Progenitor cell of endocrine pancreas (in vitro differentiated cells): Measurements from ENCODE around the gene USF1. TPM values are rescaled to one million over a fixed set of nuclear protein-coding genes. Genes with fewer than 3 reads are reported as not detected.
"Not testable (repeated sequence)": the region's sequence is repeated elsewhere in the genome, so short reads cannot be mapped to it uniquely, and the experiment has no call there.

Experiments used
- DNase-seq: peaks from one replicate; pipeline ENCODE4 v3.0.0; 2021; ENCODE audit warnings: low spot score; ENCODE audit not compliant: unreplicated experiment
- H3K27ac Mint-ChIP-seq: 2 replicates; pipeline ENCODE4 v1.8.0; 2021; ENCODE audit warnings: mild to moderate bottlenecking, moderate library complexity, mixed read lengths
- H3K27me3 Mint-ChIP-seq: 2 replicates; pipeline ENCODE4 v1.8.0; 2021; ENCODE audit warnings: mixed read lengths
- H3K36me3 Mint-ChIP-seq: 2 replicates; pipeline ENCODE4 v1.8.0; 2022; ENCODE audit warnings: mixed read lengths; ENCODE audit not compliant: insufficient read depth
- H3K4me1 Mint-ChIP-seq: 2 replicates; pipeline ENCODE4 v1.8.0; 2021; ENCODE audit warnings: low read depth, mixed read lengths
- H3K4me3 Mint-ChIP-seq: 2 replicates; pipeline ENCODE4 v1.8.0; 2021; ENCODE audit warnings: low read depth, mild to moderate bottlenecking, moderate library complexity, mixed read lengths
- H3K9me3 Mint-ChIP-seq: 2 replicates; pipeline ENCODE4 v1.8.0; 2021; ENCODE audit warnings: low read depth, mixed read lengths
- total RNA-seq: library from RNA; stranded (reverse); gene quantifications from 2 replicates; pipeline ENCODE4 v1.2.1, GENCODE V29; 2021
- TF ChIP-seq, protein P1 (sequence below): fragments of 200-600 bp; sonication (generic); IDR thresholded peaks from one replicate; pipeline ENCODE4 v1.5.0; 2021; ENCODE audit warnings: antibody characterized with exemption, mild to moderate bottlenecking; ENCODE audit not compliant: unreplicated experiment

The USF1 gene
- total RNA-seq, 1 donor from 2014 or later, result 88.7 TPM

- peaks cover 2% of the 10 kb centered on the region for H3K36me3 Mint-ChIP-seq
- TF ChIP-seq, protein P1, sequence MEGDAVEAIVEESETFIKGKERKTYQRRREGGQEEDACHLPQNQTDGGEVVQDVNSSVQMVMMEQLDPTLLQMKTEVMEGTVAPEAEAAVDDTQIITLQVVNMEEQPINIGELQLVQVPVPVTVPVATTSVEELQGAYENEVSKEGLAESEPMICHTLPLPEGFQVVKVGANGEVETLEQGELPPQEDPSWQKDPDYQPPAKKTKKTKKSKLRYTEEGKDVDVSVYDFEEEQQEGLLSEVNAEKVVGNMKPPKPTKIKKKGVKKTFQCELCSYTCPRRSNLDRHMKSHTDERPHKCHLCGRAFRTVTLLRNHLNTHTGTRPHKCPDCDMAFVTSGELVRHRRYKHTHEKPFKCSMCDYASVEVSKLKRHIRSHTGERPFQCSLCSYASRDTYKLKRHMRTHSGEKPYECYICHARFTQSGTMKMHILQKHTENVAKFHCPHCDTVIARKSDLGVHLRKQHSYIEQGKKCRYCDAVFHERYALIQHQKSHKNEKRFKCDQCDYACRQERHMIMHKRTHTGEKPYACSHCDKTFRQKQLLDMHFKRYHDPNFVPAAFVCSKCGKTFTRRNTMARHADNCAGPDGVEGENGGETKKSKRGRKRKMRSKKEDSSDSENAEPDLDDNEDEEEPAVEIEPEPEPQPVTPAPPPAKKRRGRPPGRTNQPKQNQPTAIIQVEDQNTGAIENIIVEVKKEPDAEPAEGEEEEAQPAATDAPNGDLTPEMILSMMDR, result no peak
- peaks cover 51% of the 10 kb centered on the region for H3K4me1 Mint-ChIP-seq
These were observed 27.8 kb downstream of the USF1 start for GRCh38 chr1:161017756-161018630.

GRCh38 chr1:161017181-161017580, 28.6 kb downstream of the USF1 start:
- H3K4me1 Mint-ChIP-seq, result peaks cover 49% of the 10 kb centered on the region

More at GRCh38 chr1:161017756-161018630, 27.8 kb downstream of the USF1 start:
- no peak for DNase-seq
- Mint-ChIP-seq H3K27me3 (no peaks in the 10 kb centered on the region), H3K9me3 (no peaks in the 10 kb centered on the region), H3K27ac (peak overlapping the region; percentile 88), H3K4me3 (peak overlapping the region; percentile 50)

DNA sequence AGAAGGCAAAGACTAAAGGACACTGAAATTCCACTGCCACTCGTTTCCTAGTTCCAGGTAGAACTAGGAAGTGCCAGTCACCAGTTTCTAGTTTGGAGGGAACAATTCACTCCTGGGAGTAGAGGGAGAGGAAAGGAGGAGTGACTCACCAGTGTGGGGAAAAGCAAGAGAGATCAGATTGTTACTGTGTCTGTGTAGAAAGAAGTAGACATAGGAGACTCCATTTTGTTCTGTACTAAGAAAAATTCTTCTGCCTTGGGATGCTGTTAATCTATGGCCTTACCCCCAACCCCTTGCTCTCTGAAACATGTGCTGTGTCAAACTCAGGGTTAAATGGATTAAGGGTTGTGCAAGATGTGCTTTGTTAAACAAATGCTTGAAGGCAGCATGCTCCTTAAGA, 29.1 kb downstream of the USF1 start:
- Mint-ChIP-seq H3K27ac (peak overlapping the region; percentile 61), H3K4me1 (peaks cover 48% of the 10 kb centered on the region)
- not testable (repeated sequence) for DNase-seq, H3K4me3 Mint-ChIP-seq, H3K9me3 Mint-ChIP-seq, H3K27me3 Mint-ChIP-seq, H3K36me3 Mint-ChIP-seq

More at GRCh38 chr1:161017181-161017580, 28.6 kb downstream of the USF1 start:
- H3K4me3 Mint-ChIP-seq, result peak overlapping the region; percentile 50
- not testable (repeated sequence) for H3K27me3 Mint-ChIP-seq, H3K9me3 Mint-ChIP-seq, H3K36me3 Mint-ChIP-seq, DNase-seq
- H3K27ac Mint-ChIP-seq, result peak overlapping the region; percentile 88

- Mint-ChIP-seq H3K9me3 (no peaks in the 10 kb centered on the region), H3K27me3 (no peaks in the 10 kb centered on the region), H3K36me3 (peaks cover 2% of the 10 kb centered on the region), H3K27ac (peak overlapping the region; percentile 88), H3K4me1 (peaks cover 38% of the 10 kb centered on the region), H3K4me3 (no peak overlapping the region)
- DNase-seq, result no peak
- TF ChIP-seq, protein P1, result no peak
These were observed 32.1 kb downstream of the USF1 start for GRCh38 chr1:161013488-161014230.

DNA sequence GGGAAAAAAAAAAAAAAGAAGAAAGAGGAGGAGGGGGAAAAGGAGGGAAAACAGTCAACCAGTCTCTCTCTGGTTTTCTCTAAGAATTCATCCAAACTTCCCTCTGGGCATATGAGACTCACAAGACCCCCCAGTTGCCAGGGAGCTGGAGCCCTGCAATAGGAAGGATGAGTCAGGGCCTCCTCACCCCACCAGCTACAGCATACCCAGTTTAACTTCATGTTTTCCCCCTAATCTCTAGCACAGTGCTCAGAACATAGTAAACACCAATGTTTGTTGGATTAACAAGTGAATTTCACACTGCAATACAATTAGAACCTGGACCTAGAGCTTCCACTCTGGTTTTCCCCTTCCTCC, 32.7 kb downstream of the USF1 start:
- peak overlapping the region; percentile 88 for H3K27ac Mint-ChIP-seq
- H3K36me3 Mint-ChIP-seq, result peaks cover 2% of the 10 kb centered on the region
- H3K4me1 Mint-ChIP-seq, result peaks cover 34% of the 10 kb centered on the region
- no peaks in the 10 kb centered on the region for H3K9me3 Mint-ChIP-seq
- H3K4me3 Mint-ChIP-seq, result no peak overlapping the region
- TF ChIP-seq, protein P1, result no peak
- no peak for DNase-seq
- H3K27me3 Mint-ChIP-seq, result no peaks in the 10 kb centered on the region

DNA sequence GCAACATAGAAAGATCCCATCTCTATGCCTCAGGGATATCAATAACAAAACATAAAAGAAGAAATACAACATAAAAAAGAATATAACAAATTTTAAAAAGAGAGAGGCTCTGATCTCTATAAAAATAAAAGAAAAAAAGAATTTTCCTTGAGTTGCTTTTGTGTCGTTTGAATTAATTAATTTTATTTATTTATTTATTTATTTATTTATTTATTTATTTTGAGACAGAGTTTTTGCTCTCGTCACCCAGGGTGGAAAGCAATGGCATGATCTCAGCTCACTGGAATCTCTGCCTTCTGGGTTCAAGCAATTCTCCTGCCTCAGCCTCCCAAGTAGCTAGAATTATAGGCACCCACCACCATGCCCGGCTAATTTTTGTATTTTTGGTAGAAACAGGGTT, 33.4 kb downstream of the USF1 start:
- TF ChIP-seq, protein P1, result no peak
- H3K36me3 Mint-ChIP-seq, result peaks cover 2% of the 10 kb centered on the region
- no peaks in the 10 kb centered on the region for H3K27me3 Mint-ChIP-seq
- no peak for DNase-seq
- H3K27ac Mint-ChIP-seq, result no peak overlapping the region
- H3K4me1 Mint-ChIP-seq, result peaks cover 27% of the 10 kb centered on the region
- no peak overlapping the region for H3K4me3 Mint-ChIP-seq
- no peaks in the 10 kb centered on the region for H3K9me3 Mint-ChIP-seq
